Breast epithelium (tissue), 4 donors: ENCODE results near the gene ZNF541. TPM values are rescaled to one million over a fixed set of nuclear protein-coding genes. Genes with fewer than 3 reads are reported as not detected.

ENCODE experiments used
- DNase-seq, 2 donors: peaks; one replicate each; pipeline ENCODE4 v3.0.0-alpha.2; 2019; ENCODE audit warnings: low spot score in 2 of 2
- H3K27ac ChIP-seq, 2 donors: fragments of 200-600 bp; sonication (generic) in 1 of 2; one replicate each; pipeline ENCODE4 v1.5.1; 2016 to 2019; ENCODE audit warnings: mild to moderate bottlenecking in 1 of 2
- H3K27me3 ChIP-seq, 2 donors: fragments of 200-600 bp; sonication (generic) in 1 of 2; one replicate each; pipeline versions ENCODE4 v1.5.1 to v1.6.0; 2017 to 2019; ENCODE audit warnings: control low read depth in 1 of 2, mild to moderate bottlenecking in 1 of 2
- H3K36me3 ChIP-seq: fragments of 200-600 bp; one replicate; pipeline ENCODE4 v1.5.1; 2019
- H3K4me1 ChIP-seq, 2 donors: fragments of 200-600 bp; sonication (generic); one replicate each; pipeline ENCODE4 v1.5.1; 2016 to 2019; ENCODE audit warnings: control low read depth in 1 of 2
- H3K4me3 ChIP-seq, 3 donors: fragments of 200-600 bp; sonication (generic); 1 replicate in 2 of 3; 2 replicates in 1 of 3; pipeline ENCODE4 v1.5.1; 2016 to 2019; ENCODE audit warnings: mild to moderate bottlenecking in 3 of 3, moderate library complexity in 2 of 3
- H3K9me3 ChIP-seq, 2 donors: fragments of 200-600 bp; sonication (generic) in 1 of 2; one replicate each; pipeline ENCODE4 v1.5.1; 2016 to 2019; ENCODE audit warnings: control low read depth in 1 of 2
- CTCF ChIP-seq, 3 donors: fragments of 450-650 bp; IDR thresholded peaks; one replicate each; pipeline ENCODE4 v1.5.1; 2016 to 2017; ENCODE audit warnings: antibody characterized with exemption in 3 of 3, mild to moderate bottlenecking in 3 of 3, moderate library complexity in 3 of 3
- POLR2A ChIP-seq: fragments of 450-650 bp; IDR thresholded peaks from one replicate; pipeline ENCODE4 v1.6.1; 2016; ENCODE audit warnings: antibody characterized with exemption, mild to moderate bottlenecking, moderate library complexity
- POLR2AphosphoS5 ChIP-seq, 3 donors: sonication (generic); formaldehyde crosslinking; IDR thresholded peaks; one replicate each; pipeline ENCODE4 v1.6.1; 2017; ENCODE audit warnings: antibody characterized with exemption in 3 of 3
- intact Hi-C: fragments of 100-400 bp; cut with DNase I; formaldehyde crosslinking; loops from one replicate; pipeline ENCODE4 v1.15.1; 2023; ENCODE audit warnings: low total_unique reads
- total RNA-seq, 3 donors: library from RNA; depleted of rRNA; stranded (reverse); fragments of >200 nt; gene quantifications; one replicate each; pipeline ENCODE4 v1.1.0, GENCODE V29; 2016

ZNF541 gene
- total RNA-seq, 3 donors from 2014 or later, result 0.15 to 1.4 TPM; not detected in 1

DNA sequence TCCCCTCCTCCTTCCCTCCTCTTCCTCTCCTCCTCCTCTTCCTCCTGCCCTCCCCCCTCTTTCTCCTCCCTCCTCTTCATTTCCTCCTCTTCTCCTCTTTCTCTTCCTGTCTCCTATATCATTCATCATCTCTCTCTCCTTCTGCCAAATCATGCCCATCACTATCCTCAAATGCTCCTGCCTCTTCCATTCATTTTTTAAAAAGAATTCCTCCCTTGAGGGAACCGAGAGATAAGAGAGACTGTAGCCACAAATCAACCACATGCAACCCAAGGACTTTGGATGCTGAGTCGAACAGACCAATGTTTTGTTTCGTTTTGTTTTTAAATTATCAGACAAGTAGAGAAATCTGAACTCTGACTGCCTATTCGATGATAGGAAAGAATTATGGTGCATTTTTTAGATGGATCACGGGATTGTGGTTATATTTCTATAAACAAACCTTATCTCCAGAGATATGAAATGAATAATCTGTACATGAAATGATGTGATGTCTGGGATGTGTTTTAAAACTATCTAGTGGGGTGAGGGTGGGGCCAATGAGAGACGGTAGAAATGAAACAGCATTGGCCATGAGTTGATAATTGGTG is 9.5 kb upstream of the ZNF541 start:
- TF ChIP-seq POLR2AphosphoS5 (IDR thresholded peaks at IDR 0.05), result no peak
- no peak for TF ChIP-seq CTCF (IDR thresholded peaks at IDR 0.05)
- TF ChIP-seq POLR2A, result no peak
- Histone ChIP-seq H3K36me3 (no peaks in the 10 kb centered on the region), H3K4me3 (peak overlapping the region in 2 of 3 donors; percentile 1 to 31), H3K4me1 (no peaks in the 10 kb centered on the region), H3K9me3 (no peaks in the 10 kb centered on the region), H3K27me3 (no peaks in the 10 kb centered on the region), H3K27ac (peak overlapping the region; percentile 79 to 85)
- intact Hi-C loops, result loop anchor here (2.0 kb wide), 1 partner anchor 26 kb away; no protein-coding TSS in a partner anchor
- no peak for DNase-seq

GRCh38 chr19:47581605-47582319 is 8.8 kb upstream of the ZNF541 start:
- Histone ChIP-seq H3K4me3 (no peak overlapping the region), H3K36me3 (no peaks in the 10 kb centered on the region), H3K9me3 (no peaks in the 10 kb centered on the region), H3K4me1 (no peaks in the 10 kb centered on the region), H3K27ac (peak overlapping the region; percentile 79 to 85), H3K27me3 (no peaks in the 10 kb centered on the region)
- DNase-seq, result peak; percentile 81 to 85
- no peak for TF ChIP-seq CTCF (IDR thresholded peaks at IDR 0.05)
- TF ChIP-seq POLR2A, result no peak
- no peak for TF ChIP-seq POLR2AphosphoS5 (IDR thresholded peaks at IDR 0.05)
- intact Hi-C loops, result loop anchor here (2.0 kb wide), 1 partner anchor 25 kb away; no protein-coding TSS in a partner anchor

DNA sequence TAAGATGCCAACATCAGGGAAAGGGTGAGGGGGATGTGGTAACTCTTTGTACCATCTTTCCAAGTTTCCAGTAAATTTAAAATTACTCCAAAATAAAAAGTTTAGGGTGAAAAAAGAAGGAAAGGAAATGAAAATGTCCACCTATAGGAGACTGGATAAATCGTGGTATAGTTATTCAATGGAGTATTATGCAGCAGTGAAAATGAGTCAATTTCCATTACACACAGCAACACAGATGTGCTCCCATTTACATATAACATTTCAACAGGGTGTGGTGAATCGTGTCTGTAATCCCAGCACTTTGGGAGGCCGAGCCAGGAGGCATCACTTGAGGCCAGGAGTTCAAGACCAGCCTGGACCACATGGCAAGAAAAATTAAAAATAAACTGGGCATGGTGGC is 7.4 kb upstream of the ZNF541 start:
- Histone ChIP-seq H3K9me3 (no peaks in the 10 kb centered on the region), H3K4me3 (no peak overlapping the region), H3K27ac (no peak overlapping the region), H3K27me3 (no peaks in the 10 kb centered on the region), H3K4me1 (no peaks in the 10 kb centered on the region), H3K36me3 (no peaks in the 10 kb centered on the region)
- intact Hi-C loops, result no loop called here
- DNase-seq, result no peak
- TF ChIP-seq POLR2AphosphoS5 (IDR thresholded peaks at IDR 0.05), result no peak
- TF ChIP-seq CTCF (IDR thresholded peaks at IDR 0.05), result no peak
- no peak for TF ChIP-seq POLR2A

DNA sequence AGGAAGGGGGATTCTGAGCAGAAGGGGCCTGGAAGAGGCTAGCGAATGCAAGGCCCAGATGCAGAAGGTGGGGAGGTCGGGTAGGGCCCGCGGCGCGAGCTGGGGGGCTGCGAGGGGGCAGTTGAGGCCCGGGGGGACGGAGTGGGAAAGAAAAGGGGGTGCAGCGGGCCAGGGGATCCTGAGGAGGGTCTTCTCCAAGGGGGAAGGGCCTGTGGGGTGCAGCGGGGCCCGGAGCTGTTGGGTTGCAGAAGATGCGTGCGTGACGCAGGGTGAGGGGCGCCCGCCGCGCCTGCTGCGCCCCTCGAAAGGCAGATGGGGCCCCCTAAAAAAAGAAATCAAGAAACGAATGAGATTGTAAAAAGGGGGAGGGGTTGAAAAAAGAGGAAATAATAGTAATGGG is 313 bp downstream of the ZNF541 start:
- Histone ChIP-seq H3K4me3 (peak overlapping the region in 2 of 3 donors; percentile 46 to 71), H3K4me1 (no peaks in the 10 kb centered on the region), H3K27ac (no peak overlapping the region), H3K36me3 (no peaks in the 10 kb centered on the region), H3K9me3 (no peaks in the 10 kb centered on the region), H3K27me3 (no peaks in the 10 kb centered on the region)
- intact Hi-C loops, result no loop called here
- TF ChIP-seq POLR2A, result no peak
- no peak for TF ChIP-seq POLR2AphosphoS5 (IDR thresholded peaks at IDR 0.05)
- no peak for TF ChIP-seq CTCF (IDR thresholded peaks at IDR 0.05)
- DNase-seq, result no peak

DNA sequence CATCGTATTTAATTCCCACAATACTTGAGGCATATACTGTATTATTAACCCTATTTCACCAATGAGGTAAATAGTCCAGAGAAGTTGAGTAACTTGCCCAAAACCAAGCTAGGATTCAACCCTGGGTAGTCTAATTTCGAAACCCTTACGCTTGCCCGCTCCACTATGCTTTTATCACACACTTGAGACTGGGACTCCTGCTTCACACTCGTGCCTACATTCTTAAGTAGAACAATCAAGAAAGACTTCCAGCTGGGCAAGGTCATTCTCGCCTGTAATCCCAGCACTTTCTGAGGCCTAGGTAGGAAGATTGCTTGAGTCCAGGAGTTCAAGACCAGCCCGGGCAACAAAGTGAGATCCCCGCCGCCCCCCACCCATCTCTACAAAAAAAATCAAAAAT is 3.6 kb downstream of the ZNF541 start:
- no peaks in the 10 kb centered on the region for H3K36me3 ChIP-seq
- intact Hi-C loops, result no loop called here

More for the DNA sequence above, 3.6 kb downstream of the ZNF541 start:
- no peak for DNase-seq
- H3K4me3 ChIP-seq, result no peak overlapping the region
- H3K4me1 ChIP-seq, result no peaks in the 10 kb centered on the region
- H3K27me3 ChIP-seq, result no peaks in the 10 kb centered on the region
- H3K9me3 ChIP-seq, result no peaks in the 10 kb centered on the region
- H3K27ac ChIP-seq, result no peak overlapping the region
- no peak for TF ChIP-seq POLR2A
- TF ChIP-seq POLR2AphosphoS5 (IDR thresholded peaks at IDR 0.05), result no peak
- no peak for TF ChIP-seq CTCF (IDR thresholded peaks at IDR 0.05)
